Measurements from ENCODE around the gene EXOC3.

EXOC3 gene

DNA sequence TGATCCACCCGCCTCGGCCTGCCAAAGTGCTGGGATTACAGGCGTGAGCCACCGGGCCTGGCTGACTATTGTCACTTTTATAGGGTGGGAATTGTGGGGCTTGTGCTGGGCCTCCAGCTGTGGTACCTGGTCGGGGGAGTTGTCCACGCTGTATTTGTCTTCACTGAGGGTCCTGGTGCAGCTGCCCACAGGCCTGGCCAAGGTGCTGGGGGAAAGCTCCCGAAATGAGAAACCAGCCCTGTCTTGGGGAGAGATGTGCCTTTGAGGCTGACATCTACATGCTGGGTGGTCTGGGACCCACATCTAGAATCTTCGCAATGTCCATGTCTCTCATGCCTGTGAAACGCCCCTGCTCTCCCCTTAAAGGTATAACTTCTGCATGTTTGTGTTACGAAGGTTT, 2.6 kb downstream of the EXOC3 start:
- Histone ChIP-seq H3K9me3 (no peaks in the 10 kb centered on the region), H3K4me1 (no peaks in the 10 kb centered on the region), H3K4me3 (no peak overlapping the region), H3K27me3 (ENCODE audit: low read depth) (no peaks in the 10 kb centered on the region), H3K36me3 (replicated peaks) (peaks cover 30% of the 10 kb centered on the region)
- in situ Hi-C loops (cut with MboI; ENCODE audit: low sequenced_read_pairs): no loop called here
- no peak for DNase-seq (ENCODE audit: low spot score in 2 of 2)

DNA sequence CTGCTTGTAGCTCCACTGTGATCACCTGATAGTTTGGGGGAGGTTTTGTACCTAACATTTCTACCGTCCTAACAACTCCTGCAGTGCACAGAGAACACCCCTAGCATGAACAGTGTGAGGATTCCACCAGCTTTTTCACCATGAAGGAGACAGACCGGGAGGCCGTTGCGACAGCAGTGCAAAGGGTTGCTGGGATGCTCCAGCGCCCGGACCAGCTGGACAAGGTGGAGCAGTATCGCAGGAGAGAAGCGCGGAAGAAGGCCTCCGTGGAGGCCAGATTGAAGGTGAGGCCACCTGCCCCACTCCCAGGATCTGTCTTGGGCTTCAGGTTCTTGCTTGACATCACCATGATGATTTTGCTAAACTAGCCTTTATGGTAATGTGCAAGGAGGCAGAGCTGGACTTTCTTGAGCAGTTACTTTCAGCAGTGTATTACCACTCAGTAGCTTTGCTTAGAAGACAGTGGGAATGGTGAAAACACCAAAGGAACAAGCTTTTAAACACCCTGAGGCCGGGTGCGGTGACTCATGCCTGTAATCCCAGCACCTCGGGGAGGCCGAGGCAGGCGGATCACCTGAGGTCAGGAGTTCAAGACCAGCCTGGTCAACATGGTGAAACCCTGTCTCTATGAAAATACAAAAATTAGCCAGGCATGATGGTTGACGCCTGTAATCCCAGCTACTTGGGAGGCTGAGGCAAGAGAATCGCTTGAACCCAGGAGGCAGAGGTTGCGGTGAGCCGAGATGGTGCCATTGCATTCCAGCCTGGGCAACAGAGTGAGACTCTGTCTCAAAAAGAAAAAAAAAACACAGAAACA, 3.3 kb downstream of the EXOC3 start:
- Histone ChIP-seq H3K4me1 (no peaks in the 10 kb centered on the region), H3K4me3 (no peak overlapping the region), H3K27me3 (ENCODE audit: low read depth) (no peaks in the 10 kb centered on the region), H3K36me3 (replicated peaks) (peaks cover 30% of the 10 kb centered on the region), H3K9me3 (no peaks in the 10 kb centered on the region)
- DNase-seq (ENCODE audit: low spot score in 2 of 2): no peak
- in situ Hi-C loops (cut with MboI; ENCODE audit: low sequenced_read_pairs): no loop called here

GRCh38 chr5:446883-447263, 3.9 kb downstream of the EXOC3 start:
- DNase-seq (ENCODE audit: low spot score in 2 of 2): peak in 1 of 2 experiments; percentile 34
- H3K9me3 ChIP-seq: no peaks in the 10 kb centered on the region
- peaks cover 33% of the 10 kb centered on the region for H3K36me3 ChIP-seq (replicated peaks)
- no peak overlapping the region for H3K4me3 ChIP-seq
- in situ Hi-C loops (cut with MboI; ENCODE audit: low sequenced_read_pairs): no loop called here
- no peaks in the 10 kb centered on the region for H3K27me3 ChIP-seq (ENCODE audit: low read depth)
- H3K4me1 ChIP-seq: no peaks in the 10 kb centered on the region

DNA sequence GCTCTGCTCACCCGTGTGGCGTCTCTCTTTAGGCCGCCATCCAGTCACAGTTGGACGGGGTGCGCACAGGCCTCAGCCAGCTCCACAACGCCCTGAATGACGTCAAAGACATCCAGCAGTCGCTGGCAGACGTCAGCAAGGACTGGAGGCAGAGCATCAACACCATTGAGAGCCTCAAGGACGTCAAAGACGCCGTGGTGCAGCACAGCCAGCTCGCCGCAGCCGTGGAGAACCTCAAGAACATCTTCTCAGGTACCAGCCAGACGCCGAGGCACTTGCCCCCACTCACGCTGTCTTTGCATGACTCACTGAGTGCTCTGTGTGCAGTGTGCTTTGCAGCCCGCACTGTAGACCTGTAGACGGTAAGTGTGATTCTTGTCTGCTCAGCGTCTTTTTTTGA, 4.5 kb downstream of the EXOC3 start:
- no peaks in the 10 kb centered on the region for H3K27me3 ChIP-seq (ENCODE audit: low read depth)
- no peaks in the 10 kb centered on the region for H3K4me1 ChIP-seq
- peaks cover 39% of the 10 kb centered on the region for H3K36me3 ChIP-seq (replicated peaks)
- no peak overlapping the region for H3K4me3 ChIP-seq
- in situ Hi-C loops (cut with MboI; ENCODE audit: low sequenced_read_pairs): no loop called here
- no peak for DNase-seq (ENCODE audit: low spot score in 2 of 2)
- peaks cover 4% of the 10 kb centered on the region; the same call in 1 of the 2 replicates for H3K9me3 ChIP-seq

- H3K4me3 ChIP-seq: no peak overlapping the region
- H3K9me3 ChIP-seq: peaks cover 4% of the 10 kb centered on the region; the same call in 1 of the 2 replicates
- H3K27me3 ChIP-seq (ENCODE audit: low read depth): no peaks in the 10 kb centered on the region
- DNase-seq (ENCODE audit: low spot score in 2 of 2): no peak
- peaks cover 43% of the 10 kb centered on the region for H3K36me3 ChIP-seq (replicated peaks)
- in situ Hi-C loops (cut with MboI; ENCODE audit: low sequenced_read_pairs): no loop called here
- no peaks in the 10 kb centered on the region for H3K4me1 ChIP-seq
These were observed 5.2 kb downstream of the EXOC3 start for GRCh38 chr5:448061-448765.

GRCh38 chr5:448766-449090, 5.8 kb downstream of the EXOC3 start:
- Histone ChIP-seq H3K9me3 (peaks cover 4% of the 10 kb centered on the region; the same call in 1 of the 2 replicates), H3K4me1 (no peaks in the 10 kb centered on the region), H3K36me3 (replicated peaks) (peaks cover 48% of the 10 kb centered on the region), H3K27me3 (ENCODE audit: low read depth) (no peaks in the 10 kb centered on the region), H3K4me3 (no peak overlapping the region)
- DNase-seq (ENCODE audit: low spot score in 2 of 2): no peak
- in situ Hi-C loops (cut with MboI; ENCODE audit: low sequenced_read_pairs): no loop called here

DNA sequence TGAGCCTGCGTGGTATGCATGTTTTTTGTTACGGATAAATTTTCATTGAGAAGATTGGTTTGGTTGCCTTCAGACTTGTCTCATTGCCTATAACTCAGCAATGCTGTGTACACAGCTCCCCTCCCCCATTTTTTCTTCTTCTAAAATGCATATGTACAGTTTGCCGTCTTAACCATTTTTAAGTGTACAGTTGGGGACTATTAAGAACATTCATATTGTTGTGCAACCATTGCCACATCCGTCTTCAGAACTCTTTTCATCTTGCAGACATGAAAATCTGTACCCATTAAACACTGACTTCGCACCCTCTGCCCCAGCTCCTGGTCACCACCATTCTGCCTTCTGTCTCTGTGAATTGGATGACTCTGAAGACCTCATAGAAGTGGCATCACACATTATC, 6.2 kb downstream of the EXOC3 start:
- H3K36me3 ChIP-seq (replicated peaks): peaks cover 52% of the 10 kb centered on the region
- DNase-seq (ENCODE audit: low spot score in 2 of 2): no peak
- in situ Hi-C loops (cut with MboI; ENCODE audit: low sequenced_read_pairs): no loop called here
- no peaks in the 10 kb centered on the region for H3K27me3 ChIP-seq (ENCODE audit: low read depth)
- H3K9me3 ChIP-seq: peaks cover 4% of the 10 kb centered on the region; the same call in 1 of the 2 replicates
- no peak overlapping the region for H3K4me3 ChIP-seq
- no peaks in the 10 kb centered on the region for H3K4me1 ChIP-seq

- Histone ChIP-seq H3K36me3 (replicated peaks) (peaks cover 55% of the 10 kb centered on the region), H3K4me1 (peaks cover 7% of the 10 kb centered on the region), H3K27me3 (ENCODE audit: low read depth) (no peaks in the 10 kb centered on the region), H3K4me3 (no peak overlapping the region), H3K9me3 (peaks cover 4% of the 10 kb centered on the region; the same call in 1 of the 2 replicates)
- no peak for DNase-seq (ENCODE audit: low spot score in 2 of 2)
- in situ Hi-C loops (cut with MboI; ENCODE audit: low sequenced_read_pairs): no loop called here
These were observed 8.8 kb downstream of the EXOC3 start for GRCh38 chr5:451587-452458.

GRCh38 chr5:452978-453710, 10.2 kb downstream of the EXOC3 start:
- H3K4me1 ChIP-seq: peaks cover 7% of the 10 kb centered on the region
- H3K36me3 ChIP-seq (replicated peaks): peaks cover 48% of the 10 kb centered on the region
- H3K27me3 ChIP-seq (ENCODE audit: low read depth): no peaks in the 10 kb centered on the region
- in situ Hi-C loops (cut with MboI; ENCODE audit: low sequenced_read_pairs): no loop called here
- H3K4me3 ChIP-seq: no peak overlapping the region
- no peak for DNase-seq (ENCODE audit: low spot score in 2 of 2)
- H3K9me3 ChIP-seq: peaks cover 4% of the 10 kb centered on the region; the same call in 1 of the 2 replicates

DNA sequence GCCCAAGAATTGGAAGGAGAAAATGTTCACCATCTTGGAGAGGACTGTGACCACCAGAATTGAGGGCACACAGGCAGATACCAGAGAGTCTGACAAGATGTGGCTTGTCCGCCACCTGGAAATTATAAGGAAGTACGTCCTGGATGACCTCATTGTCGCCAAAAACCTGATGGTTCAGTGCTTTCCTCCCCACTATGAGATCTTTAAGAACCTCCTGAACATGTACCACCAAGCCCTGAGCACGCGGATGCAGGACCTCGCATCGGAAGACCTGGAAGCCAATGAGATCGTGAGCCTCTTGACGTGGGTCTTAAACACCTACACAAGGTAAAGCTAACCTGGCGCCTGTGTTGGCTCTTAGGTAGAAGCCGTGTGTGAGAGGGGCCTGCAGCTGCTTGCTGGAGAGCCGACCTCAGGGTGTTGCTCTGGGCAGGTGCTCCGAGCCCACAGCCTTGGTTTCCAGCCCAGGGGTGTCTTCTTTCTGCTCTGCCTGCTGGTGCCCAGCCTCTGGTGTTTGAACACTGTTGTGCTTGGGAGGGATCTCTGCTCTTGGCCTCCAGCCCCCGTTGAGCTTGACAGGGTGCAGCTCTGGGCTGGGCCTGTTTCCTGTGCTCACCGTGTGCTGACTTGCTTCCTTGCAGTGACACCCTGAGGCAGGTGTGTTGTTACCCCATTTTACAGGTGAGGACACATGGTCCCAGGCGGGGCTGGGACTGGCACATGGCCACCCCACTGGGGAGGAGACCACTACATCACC, 10.9 kb downstream of the EXOC3 start:
- DNase-seq (ENCODE audit: low spot score in 2 of 2): no peak
- Histone ChIP-seq H3K4me1 (peaks cover 7% of the 10 kb centered on the region), H3K27me3 (ENCODE audit: low read depth) (no peaks in the 10 kb centered on the region), H3K36me3 (replicated peaks) (peaks cover 40% of the 10 kb centered on the region), H3K9me3 (peaks cover 4% of the 10 kb centered on the region; the same call in 1 of the 2 replicates), H3K4me3 (no peak overlapping the region)
- in situ Hi-C loops (cut with MboI; ENCODE audit: low sequenced_read_pairs): no loop called here

DNA sequence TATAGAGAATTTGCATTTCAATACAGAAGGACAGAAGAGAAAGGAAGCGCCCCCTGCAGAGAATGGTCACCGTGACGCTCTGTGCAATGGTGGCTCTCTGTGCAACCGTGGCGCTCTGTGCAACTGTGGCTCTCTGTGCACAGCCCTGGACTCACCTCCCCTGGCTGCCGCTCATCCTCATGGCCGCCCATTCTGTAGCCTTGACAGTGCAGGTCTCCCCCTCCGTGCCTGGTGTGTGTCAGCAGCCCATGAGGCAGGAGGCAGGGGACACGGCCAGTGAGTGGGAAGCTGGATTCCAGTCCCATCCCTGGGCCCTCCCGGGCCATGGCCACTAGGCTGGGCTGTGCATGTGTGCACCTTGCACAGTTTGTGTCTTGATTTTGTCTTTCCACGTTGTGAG, 12.0 kb downstream of the EXOC3 start:
- H3K9me3 ChIP-seq: peaks cover 4% of the 10 kb centered on the region; the same call in 1 of the 2 replicates
- peak; percentile 20 to 40 for DNase-seq (ENCODE audit: low spot score in 2 of 2)
- in situ Hi-C loops (cut with MboI; ENCODE audit: low sequenced_read_pairs): no loop called here
- H3K4me3 ChIP-seq: no peak overlapping the region
- peaks cover 7% of the 10 kb centered on the region for H3K4me1 ChIP-seq
- H3K36me3 ChIP-seq (replicated peaks): peaks cover 32% of the 10 kb centered on the region
- no peaks in the 10 kb centered on the region for H3K27me3 ChIP-seq (ENCODE audit: low read depth)

DNA sequence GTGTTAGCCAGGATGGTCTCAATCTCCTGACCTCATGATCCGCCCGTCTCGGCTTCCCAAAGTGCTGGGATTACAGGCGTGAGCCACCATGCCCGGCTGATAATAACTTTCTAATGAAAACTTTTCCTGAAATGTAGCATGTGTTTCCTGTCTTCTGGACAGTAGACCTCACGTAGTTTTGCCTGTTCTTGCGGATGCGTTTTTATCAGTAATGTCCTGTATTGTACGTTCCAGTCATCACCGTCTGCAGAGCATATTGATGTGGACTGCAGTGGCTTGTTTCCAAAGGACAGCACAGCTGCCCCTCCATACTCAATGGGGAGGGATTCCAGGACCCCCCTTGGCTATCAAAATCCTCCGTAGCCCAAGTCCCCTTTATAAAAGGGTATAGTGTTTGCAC, 12.8 kb downstream of the EXOC3 start:
- H3K4me1 ChIP-seq: peaks cover 7% of the 10 kb centered on the region
- no peak overlapping the region for H3K4me3 ChIP-seq
- no peak for DNase-seq (ENCODE audit: low spot score in 2 of 2)
- in situ Hi-C loops (cut with MboI; ENCODE audit: low sequenced_read_pairs): no loop called here
- H3K36me3 ChIP-seq (replicated peaks): peaks cover 34% of the 10 kb centered on the region
- no peaks in the 10 kb centered on the region for H3K27me3 ChIP-seq (ENCODE audit: low read depth)
- H3K9me3 ChIP-seq: peaks cover 4% of the 10 kb centered on the region; the same call in 1 of the 2 replicates
